Epithelial cell of esophagus (primary cell): ENCODE data around the gene STK25.
A peak's percentile ranks its signal among the peaks of the same experiment; 100 is the strongest.

ENCODE experiments used
- DNase-seq: peaks from one replicate; pipeline ENCODE4 v3.0.0; 2010; ENCODE audit warnings: low read depth
- H3K4me3 ChIP-seq: 2 replicates; pipeline ENCODE4 v1.5.1; 2011; ENCODE audit warnings: mild to moderate bottlenecking, low read length, control low read depth
- CTCF ChIP-seq: IDR thresholded peaks from 2 replicates; pipeline ENCODE4 v1.5.1; 2011; ENCODE audit warnings: low read depth, mild to moderate bottlenecking, low read length, control low read depth, inconsistent platforms; ENCODE audit not compliant: insufficient read depth; ENCODE audit errors: missing control alignments

The STK25 gene

GRCh38 chr2:241508240-241509154 is at the start of gene STK25:
STK25 (minus strand) TSS chr2:241508584; CDS start chr2:241508035, 549 bp downstream.
- peak; percentile 99 for DNase-seq
- peak within 1 kb of the TSS; percentile 88 for H3K4me3 ChIP-seq
- no peak for TF ChIP-seq CTCF

GRCh38 chr2:241556746-241557145 is 48.4 kb upstream of the STK25 start:
- DNase-seq = no peak
- no peak for TF ChIP-seq CTCF
- H3K4me3 ChIP-seq = no peak overlapping the region

- no peak for TF ChIP-seq CTCF
- no peak overlapping the region for H3K4me3 ChIP-seq
- peak; percentile 76 for DNase-seq
These were observed 47.3 kb upstream of the STK25 start for GRCh38 chr2:241555711-241556110.

- no peak overlapping the region for H3K4me3 ChIP-seq
- DNase-seq = no peak
- no peak for TF ChIP-seq CTCF
These were observed 46.4 kb upstream of the STK25 start for GRCh38 chr2:241554610-241555322.

- H3K4me3 ChIP-seq = no peak overlapping the region
- DNase-seq = no peak
- TF ChIP-seq CTCF = no peak
These were observed 45.6 kb upstream of the STK25 start for GRCh38 chr2:241553981-241554380.

- no peak for TF ChIP-seq CTCF
- no peak for DNase-seq
- no peak overlapping the region for H3K4me3 ChIP-seq
These were observed 45.1 kb upstream of the STK25 start for GRCh38 chr2:241553512-241553830.
